ENCODE data around the gene DRC1.

Gene DRC1

DNA sequence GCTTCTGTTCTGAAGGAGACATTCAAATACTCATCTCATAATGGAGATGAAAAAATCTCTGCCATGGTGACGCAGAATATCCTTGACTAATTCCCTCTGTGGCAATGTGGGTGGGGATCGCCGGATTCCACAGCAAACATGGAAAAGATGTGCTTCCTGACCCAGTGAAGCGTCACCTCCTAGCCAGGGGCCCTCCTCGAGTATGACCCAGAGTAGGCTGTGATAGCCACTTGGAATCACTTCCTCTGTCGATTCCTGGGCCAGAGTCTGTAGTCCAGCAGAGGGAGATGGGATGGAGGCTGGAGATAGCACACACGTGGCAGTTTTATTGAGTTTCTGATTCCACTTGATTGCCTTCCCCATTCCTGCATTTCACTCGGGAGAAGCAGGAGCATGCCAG, 36.8 kb downstream of the DRC1 start:
- Histone ChIP-seq H3K27ac (ENCODE audit: low read depth, low read length) (no peak overlapping the region), H3K9ac (ENCODE audit: low read length in 5 of 5) (no peak overlapping the region), H3K4me1 (ENCODE audit: control insufficient read depth in 5 of 5, insufficient read depth in 5 of 5, low read length in 5 of 5) (no peaks in the 10 kb centered on the region), H3K36me3 (ENCODE audit: control insufficient read depth in 5 of 5, insufficient read depth in 5 of 5, low read length in 5 of 5) (no peaks in the 10 kb centered on the region), H3K27me3 (ENCODE audit: control insufficient read depth in 5 of 5, insufficient read depth in 4 of 5, low read length in 5 of 5) (no peaks in the 10 kb centered on the region), H3K4me3 (ENCODE audit: low read depth in 1 of 5, low read length in 5 of 5) (no peak overlapping the region), H3K9me3 (ENCODE audit: control insufficient read depth in 5 of 5, low read length in 5 of 5) (no peaks in the 10 kb centered on the region)

DNA sequence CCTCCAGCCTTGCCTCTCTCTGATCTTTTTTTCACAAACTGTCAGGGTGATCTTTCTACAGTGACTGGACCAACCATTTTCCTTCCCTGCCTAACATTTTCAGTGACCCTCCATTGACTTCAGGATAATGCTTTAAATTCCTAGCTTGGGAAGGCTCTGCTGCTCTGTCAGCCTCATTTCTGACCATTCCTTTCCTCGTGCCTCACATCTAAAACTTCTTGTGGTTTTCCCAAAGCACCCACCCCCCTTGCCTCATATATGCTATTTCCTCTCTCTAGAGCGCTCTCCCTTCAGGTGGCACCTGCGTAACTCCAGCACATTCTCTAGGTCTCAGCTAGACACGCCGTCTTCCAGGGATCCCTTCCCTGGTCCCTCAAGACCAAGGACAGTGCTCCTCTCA, 37.2 kb downstream of the DRC1 start:
- no peak overlapping the region for H3K27ac ChIP-seq (ENCODE audit: low read depth, low read length)
- no peaks in the 10 kb centered on the region for H3K4me1 ChIP-seq (ENCODE audit: control insufficient read depth in 5 of 5, insufficient read depth in 5 of 5, low read length in 5 of 5)

GRCh38 chr2:26442301-26442700, 40.6 kb downstream of the DRC1 start:
- no peak overlapping the region for H3K4me3 ChIP-seq (ENCODE audit: low read depth in 1 of 5, low read length in 5 of 5)
- no peak overlapping the region for H3K27ac ChIP-seq (ENCODE audit: low read depth, low read length)
- H3K4me1 ChIP-seq (ENCODE audit: control insufficient read depth in 5 of 5, insufficient read depth in 5 of 5, low read length in 5 of 5), result no peaks in the 10 kb centered on the region
- no peaks in the 10 kb centered on the region for H3K9me3 ChIP-seq (ENCODE audit: control insufficient read depth in 5 of 5, low read length in 5 of 5)
- H3K36me3 ChIP-seq (ENCODE audit: control insufficient read depth in 5 of 5, insufficient read depth in 5 of 5, low read length in 5 of 5), result no peaks in the 10 kb centered on the region
- no peak overlapping the region for H3K9ac ChIP-seq (ENCODE audit: low read length in 5 of 5)
- H3K27me3 ChIP-seq (ENCODE audit: control insufficient read depth in 5 of 5, insufficient read depth in 4 of 5, low read length in 5 of 5), result no peaks in the 10 kb centered on the region

More for the DNA sequence above, 37.2 kb downstream of the DRC1 start:
- no peaks in the 10 kb centered on the region for H3K36me3 ChIP-seq (ENCODE audit: control insufficient read depth in 5 of 5, insufficient read depth in 5 of 5, low read length in 5 of 5)
- no peak overlapping the region for H3K4me3 ChIP-seq (ENCODE audit: low read depth in 1 of 5, low read length in 5 of 5)
- no peaks in the 10 kb centered on the region for H3K9me3 ChIP-seq (ENCODE audit: control insufficient read depth in 5 of 5, low read length in 5 of 5)
- no peaks in the 10 kb centered on the region for H3K27me3 ChIP-seq (ENCODE audit: control insufficient read depth in 5 of 5, insufficient read depth in 4 of 5, low read length in 5 of 5)
- no peak overlapping the region for H3K9ac ChIP-seq (ENCODE audit: low read length in 5 of 5)

DNA sequence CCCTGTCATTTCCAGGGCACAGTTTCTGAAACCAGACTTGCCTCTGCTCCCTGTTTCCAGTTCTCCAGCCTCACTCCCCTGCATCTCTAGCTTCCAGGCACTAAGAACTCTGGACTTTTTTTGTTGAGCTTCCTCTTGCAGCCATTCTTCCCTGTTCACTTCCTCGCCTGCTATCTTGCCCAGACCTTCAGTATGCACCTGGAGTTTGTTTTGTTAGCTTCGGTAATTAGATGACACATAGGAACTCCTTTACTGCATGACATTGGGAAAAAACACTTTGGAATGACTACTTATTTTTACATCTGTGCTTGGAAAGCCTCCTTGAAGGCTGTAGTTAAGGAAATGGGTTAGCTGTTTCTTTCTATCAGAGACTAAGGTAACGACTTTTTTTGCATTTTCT, 41.0 kb downstream of the DRC1 start:
- Histone ChIP-seq H3K27me3 (ENCODE audit: control insufficient read depth in 5 of 5, insufficient read depth in 4 of 5, low read length in 5 of 5) (no peaks in the 10 kb centered on the region), H3K9ac (ENCODE audit: low read length in 5 of 5) (no peak overlapping the region), H3K4me1 (ENCODE audit: control insufficient read depth in 5 of 5, insufficient read depth in 5 of 5, low read length in 5 of 5) (no peaks in the 10 kb centered on the region)

GRCh38 chr2:26444236-26444635, 42.5 kb downstream of the DRC1 start:
- Histone ChIP-seq H3K27ac (ENCODE audit: low read depth, low read length) (no peak overlapping the region), H3K27me3 (ENCODE audit: control insufficient read depth in 5 of 5, insufficient read depth in 4 of 5, low read length in 5 of 5) (peaks cover 0 to 4% (median 0%) of the 10 kb centered on the region in 5 donors), H3K9ac (ENCODE audit: low read length in 5 of 5) (no peak overlapping the region), H3K4me1 (ENCODE audit: control insufficient read depth in 5 of 5, insufficient read depth in 5 of 5, low read length in 5 of 5) (no peaks in the 10 kb centered on the region), H3K9me3 (ENCODE audit: control insufficient read depth in 5 of 5, low read length in 5 of 5) (no peaks in the 10 kb centered on the region), H3K4me3 (ENCODE audit: low read depth in 1 of 5, low read length in 5 of 5) (no peak overlapping the region), H3K36me3 (ENCODE audit: control insufficient read depth in 5 of 5, insufficient read depth in 5 of 5, low read length in 5 of 5) (no peaks in the 10 kb centered on the region)

More for the DNA sequence above, 41.0 kb downstream of the DRC1 start:
- Histone ChIP-seq H3K9me3 (ENCODE audit: control insufficient read depth in 5 of 5, low read length in 5 of 5) (no peaks in the 10 kb centered on the region), H3K4me3 (ENCODE audit: low read depth in 1 of 5, low read length in 5 of 5) (no peak overlapping the region), H3K27ac (ENCODE audit: low read depth, low read length) (no peak overlapping the region), H3K36me3 (ENCODE audit: control insufficient read depth in 5 of 5, insufficient read depth in 5 of 5, low read length in 5 of 5) (no peaks in the 10 kb centered on the region)

GRCh38 chr2:26448651-26449050, 46.9 kb downstream of the DRC1 start:
- H3K27ac ChIP-seq (ENCODE audit: low read depth, low read length), result no peak overlapping the region

DNA sequence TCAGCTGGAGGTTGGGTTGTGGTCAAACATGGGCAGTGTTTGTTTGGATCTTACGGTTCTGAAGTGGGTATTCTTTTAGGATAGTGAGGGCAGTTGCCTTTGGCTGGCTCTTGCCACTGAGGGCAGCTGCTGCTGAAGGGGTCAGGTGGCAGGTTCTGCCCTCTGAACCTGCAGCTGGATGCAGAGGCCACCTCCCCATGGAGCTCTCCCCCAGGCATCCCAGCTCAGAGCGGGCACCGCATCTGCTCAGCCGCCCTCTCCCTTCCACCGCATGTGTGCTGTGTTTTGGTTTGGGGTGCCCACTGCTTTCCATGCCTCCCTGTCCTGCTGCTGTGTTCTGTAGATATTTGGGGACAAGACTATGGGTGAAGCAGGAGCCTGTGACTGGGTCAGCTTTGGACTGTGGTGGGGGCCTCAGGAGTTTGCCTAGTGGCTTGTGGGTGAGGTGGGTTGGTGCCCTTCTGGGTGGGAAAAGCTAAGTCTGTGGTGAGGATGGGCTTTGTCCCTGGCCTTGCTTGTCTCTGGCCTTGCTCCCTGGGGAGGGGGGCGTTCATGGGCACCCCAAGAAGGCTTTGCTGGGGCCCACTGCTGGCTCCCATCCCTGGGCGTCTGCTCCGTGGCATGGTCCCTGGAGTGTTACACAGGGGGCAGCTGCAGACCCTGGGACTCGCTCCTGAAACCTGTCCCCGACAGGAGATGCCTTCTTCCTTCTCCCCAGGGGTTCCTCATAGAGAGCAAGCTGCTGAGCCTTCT, 47.7 kb downstream of the DRC1 start:
- Histone ChIP-seq H3K27me3 (ENCODE audit: control insufficient read depth in 5 of 5, insufficient read depth in 4 of 5, low read length in 5 of 5) (peaks cover 0 to 4% (median 0%) of the 10 kb centered on the region in 5 donors), H3K4me3 (ENCODE audit: low read depth in 1 of 5, low read length in 5 of 5) (no peak overlapping the region), H3K36me3 (ENCODE audit: control insufficient read depth in 5 of 5, insufficient read depth in 5 of 5, low read length in 5 of 5) (no peaks in the 10 kb centered on the region), H3K4me1 (ENCODE audit: control insufficient read depth in 5 of 5, insufficient read depth in 5 of 5, low read length in 5 of 5) (peaks cover 0 to 14% (median 6%) of the 10 kb centered on the region in 5 donors), H3K27ac (ENCODE audit: low read depth, low read length) (no peak overlapping the region), H3K9me3 (ENCODE audit: control insufficient read depth in 5 of 5, low read length in 5 of 5) (no peaks in the 10 kb centered on the region), H3K9ac (ENCODE audit: low read length in 5 of 5) (no peak overlapping the region)

More at GRCh38 chr2:26448651-26449050, 46.9 kb downstream of the DRC1 start:
- H3K27me3 ChIP-seq (ENCODE audit: control insufficient read depth in 5 of 5, insufficient read depth in 4 of 5, low read length in 5 of 5), result peaks cover 0 to 4% (median 0%) of the 10 kb centered on the region in 5 donors
- no peak overlapping the region for H3K4me3 ChIP-seq (ENCODE audit: low read depth in 1 of 5, low read length in 5 of 5)
- H3K4me1 ChIP-seq (ENCODE audit: control insufficient read depth in 5 of 5, insufficient read depth in 5 of 5, low read length in 5 of 5), result peaks cover 0 to 7% (median 4%) of the 10 kb centered on the region in 5 donors
- H3K9me3 ChIP-seq (ENCODE audit: control insufficient read depth in 5 of 5, low read length in 5 of 5), result no peaks in the 10 kb centered on the region
- H3K36me3 ChIP-seq (ENCODE audit: control insufficient read depth in 5 of 5, insufficient read depth in 5 of 5, low read length in 5 of 5), result no peaks in the 10 kb centered on the region
- H3K9ac ChIP-seq (ENCODE audit: low read length in 5 of 5), result no peak overlapping the region

- H3K27ac ChIP-seq (ENCODE audit: low read depth, low read length), result no peak overlapping the region
- peaks cover 0 to 4% (median 0%) of the 10 kb centered on the region in 5 donors for H3K27me3 ChIP-seq (ENCODE audit: control insufficient read depth in 5 of 5, insufficient read depth in 4 of 5, low read length in 5 of 5)
- no peaks in the 10 kb centered on the region for H3K36me3 ChIP-seq (ENCODE audit: control insufficient read depth in 5 of 5, insufficient read depth in 5 of 5, low read length in 5 of 5)
- H3K4me3 ChIP-seq (ENCODE audit: low read depth in 1 of 5, low read length in 5 of 5), result no peak overlapping the region
- no peaks in the 10 kb centered on the region for H3K9me3 ChIP-seq (ENCODE audit: control insufficient read depth in 5 of 5, low read length in 5 of 5)
- H3K4me1 ChIP-seq (ENCODE audit: control insufficient read depth in 5 of 5, insufficient read depth in 5 of 5, low read length in 5 of 5), result peaks cover 0 to 20% (median 10%) of the 10 kb centered on the region in 5 donors
- H3K9ac ChIP-seq (ENCODE audit: low read length in 5 of 5), result no peak overlapping the region
These were observed 48.4 kb downstream of the DRC1 start for GRCh38 chr2:26450031-26450635.

GRCh38 chr2:26451700-26452099, 50.0 kb downstream of the DRC1 start:
- Histone ChIP-seq H3K9ac (ENCODE audit: low read length in 5 of 5) (no peak overlapping the region), H3K9me3 (ENCODE audit: control insufficient read depth in 5 of 5, low read length in 5 of 5) (no peaks in the 10 kb centered on the region), H3K4me1 (ENCODE audit: control insufficient read depth in 5 of 5, insufficient read depth in 5 of 5, low read length in 5 of 5) (peaks cover 0 to 34% (median 25%) of the 10 kb centered on the region in 5 donors), H3K4me3 (ENCODE audit: low read depth in 1 of 5, low read length in 5 of 5) (no peak overlapping the region), H3K27me3 (ENCODE audit: control insufficient read depth in 5 of 5, insufficient read depth in 4 of 5, low read length in 5 of 5) (peaks cover 0 to 4% (median 0%) of the 10 kb centered on the region in 5 donors), H3K36me3 (ENCODE audit: control insufficient read depth in 5 of 5, insufficient read depth in 5 of 5, low read length in 5 of 5) (no peaks in the 10 kb centered on the region), H3K27ac (ENCODE audit: low read depth, low read length) (no peak overlapping the region)
